HFF-Myc (cell line): ENCODE measurements around the gene GDA.

ENCODE experiments used
- DNase-seq: peaks from one replicate; pipeline ENCODE4 v3.0.0-alpha.2; 2011; ENCODE audit warnings: low read depth; ENCODE audit errors: extremely low read depth
- H3K4me3 ChIP-seq: replicated peaks from 2 replicates; pipeline ENCODE4 v1.5.1; 2011; ENCODE audit warnings: low read depth, mild to moderate bottlenecking, control low read depth, low read length
- TF ChIP-seq, protein P1 (sequence below): IDR thresholded peaks from 2 replicates; pipeline ENCODE4 v1.5.1; 2012; ENCODE audit warnings: mild to moderate bottlenecking, low read depth, low read length, control low read depth; ENCODE audit errors: missing control alignments

Gene GDA

DNA sequence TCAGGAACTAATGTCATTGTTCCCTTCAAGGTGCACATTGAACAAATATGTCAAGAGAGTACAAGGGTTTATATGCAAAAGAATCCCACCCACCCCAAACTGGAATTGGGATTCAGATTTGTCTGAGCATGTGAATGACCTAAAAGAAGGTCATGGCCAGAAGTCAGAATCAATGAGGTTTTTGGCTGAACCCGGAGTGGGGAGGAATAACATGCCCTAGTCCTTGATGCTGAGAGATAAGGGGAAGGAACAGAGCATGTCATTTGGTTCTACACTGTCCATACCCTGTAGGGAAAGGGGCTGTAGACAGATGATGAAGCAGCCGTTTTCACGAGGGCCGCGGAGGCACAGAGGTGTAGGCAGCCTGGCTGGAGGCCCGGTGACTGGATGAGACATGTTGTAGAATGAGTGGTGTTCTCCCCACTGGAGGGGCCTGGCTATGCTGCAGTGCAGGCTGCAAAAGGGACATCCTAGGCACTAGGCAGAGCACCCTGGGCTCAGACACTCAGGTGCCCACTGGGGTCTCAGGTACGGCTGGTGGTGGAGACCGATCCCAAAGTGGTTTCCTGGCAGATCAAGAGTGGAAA, 149.9 kb downstream of the GDA start:
- TF ChIP-seq, protein P1, sequence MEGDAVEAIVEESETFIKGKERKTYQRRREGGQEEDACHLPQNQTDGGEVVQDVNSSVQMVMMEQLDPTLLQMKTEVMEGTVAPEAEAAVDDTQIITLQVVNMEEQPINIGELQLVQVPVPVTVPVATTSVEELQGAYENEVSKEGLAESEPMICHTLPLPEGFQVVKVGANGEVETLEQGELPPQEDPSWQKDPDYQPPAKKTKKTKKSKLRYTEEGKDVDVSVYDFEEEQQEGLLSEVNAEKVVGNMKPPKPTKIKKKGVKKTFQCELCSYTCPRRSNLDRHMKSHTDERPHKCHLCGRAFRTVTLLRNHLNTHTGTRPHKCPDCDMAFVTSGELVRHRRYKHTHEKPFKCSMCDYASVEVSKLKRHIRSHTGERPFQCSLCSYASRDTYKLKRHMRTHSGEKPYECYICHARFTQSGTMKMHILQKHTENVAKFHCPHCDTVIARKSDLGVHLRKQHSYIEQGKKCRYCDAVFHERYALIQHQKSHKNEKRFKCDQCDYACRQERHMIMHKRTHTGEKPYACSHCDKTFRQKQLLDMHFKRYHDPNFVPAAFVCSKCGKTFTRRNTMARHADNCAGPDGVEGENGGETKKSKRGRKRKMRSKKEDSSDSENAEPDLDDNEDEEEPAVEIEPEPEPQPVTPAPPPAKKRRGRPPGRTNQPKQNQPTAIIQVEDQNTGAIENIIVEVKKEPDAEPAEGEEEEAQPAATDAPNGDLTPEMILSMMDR, result no peak
- no peak for DNase-seq
- H3K4me3 ChIP-seq, result no peak overlapping the region

DNA sequence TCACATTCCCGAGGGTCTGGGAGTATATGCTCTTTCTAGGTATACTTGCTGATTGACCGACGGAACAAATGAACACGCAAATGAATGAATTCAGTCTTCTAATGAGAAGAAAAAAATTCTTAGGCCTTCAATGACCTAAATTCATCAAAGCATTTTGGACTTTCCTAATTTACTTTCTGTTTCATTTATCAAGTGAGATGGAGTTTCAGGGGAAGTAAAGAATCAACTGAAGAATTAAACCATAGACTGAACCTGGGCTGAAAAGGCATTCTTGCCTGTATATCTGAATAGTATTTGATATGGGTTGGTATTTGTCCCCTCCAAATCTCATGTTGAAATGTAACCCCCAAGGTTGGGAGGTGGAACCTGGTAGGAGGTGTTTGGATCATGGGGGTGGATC, 151.6 kb downstream of the GDA start:
- H3K4me3 ChIP-seq, result no peak overlapping the region
- no peak for DNase-seq
- TF ChIP-seq, protein P1, result no peak
